Measurements from ENCODE around the gene SLC51A.

SLC51A gene

DNA sequence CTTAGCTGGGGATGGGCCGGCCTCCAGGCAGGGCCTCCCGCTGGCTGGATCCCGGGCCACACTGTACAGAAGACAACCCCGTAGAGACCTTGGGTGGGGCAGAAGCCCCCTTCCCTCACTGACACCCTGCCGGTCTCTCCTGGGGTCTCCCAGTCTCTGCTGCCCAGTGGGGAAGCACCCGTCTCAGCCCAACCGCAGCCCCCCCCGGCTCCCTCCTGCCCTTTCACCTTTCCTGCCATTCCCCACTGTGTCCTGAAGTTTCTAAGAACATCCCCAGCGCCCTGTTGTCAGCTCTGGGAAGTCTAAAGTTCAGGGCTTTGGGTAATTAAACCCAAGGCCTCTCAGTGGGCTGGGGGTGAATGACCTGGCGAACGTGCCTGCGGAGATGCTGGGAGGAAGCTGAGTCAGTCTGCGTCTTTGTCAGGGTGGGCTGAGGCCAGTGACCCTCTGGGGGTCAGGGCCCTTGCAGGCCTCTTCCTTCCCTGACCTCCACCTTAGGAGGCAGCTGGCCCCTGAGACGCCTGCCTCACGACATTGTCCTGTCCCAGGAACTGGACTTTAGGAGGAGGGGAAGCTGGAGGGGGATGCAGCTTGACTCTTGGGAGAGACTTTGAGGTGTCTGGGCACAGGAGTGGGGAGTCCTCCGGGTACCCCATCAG is 1.4 kb upstream of the SLC51A start:
- TF ChIP-seq POU2F2 (IDR thresholded peaks at IDR 0.05; ENCODE audit: low read depth, low read length): no peak
- DNase-seq (ENCODE audit: insufficient read length, low spot score) (no peak), FAIRE-seq (no peak)

DNA sequence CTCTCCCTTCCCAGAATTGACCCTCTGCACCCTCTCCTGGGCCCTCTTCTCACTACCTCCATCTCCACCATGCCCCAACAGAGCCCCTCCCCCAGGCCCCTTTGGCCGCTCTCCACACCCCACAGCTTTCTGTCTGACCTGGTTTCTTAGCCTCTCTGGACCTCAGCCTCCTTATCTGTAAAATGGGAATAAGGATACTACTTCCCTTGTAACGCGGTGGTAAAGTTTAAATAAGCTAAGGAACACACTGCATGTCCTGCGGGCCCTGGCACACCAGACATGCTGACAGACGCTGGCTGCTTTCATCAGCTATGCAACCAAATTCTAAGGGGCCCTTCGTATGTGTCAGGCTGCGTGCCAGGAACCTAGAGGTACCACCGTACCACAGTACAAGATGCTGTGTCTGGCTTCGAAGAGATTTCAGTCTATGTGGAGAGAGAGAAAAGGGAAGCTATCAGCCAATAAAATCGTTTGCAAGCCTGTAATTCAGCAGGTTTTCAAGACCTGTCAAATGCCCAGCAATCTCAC is 777 bp upstream of the SLC51A start:
- FAIRE-seq (no peak), DNase-seq (ENCODE audit: insufficient read length, low spot score) (no peak)
- TF ChIP-seq TAF1 (IDR thresholded peaks at IDR 0.05; ENCODE audit: low read depth, low read length): no peak
- no peak for TF ChIP-seq POU2F2 (IDR thresholded peaks at IDR 0.05; ENCODE audit: low read depth, low read length)
- TF ChIP-seq POLR2A (IDR thresholded peaks at IDR 0.05; ENCODE audit: low read depth, low read length): no peak
- no peak for TF ChIP-seq POLR2AphosphoS5 (IDR thresholded peaks at IDR 0.05; ENCODE audit: low read depth, low read length)
- TF ChIP-seq SPI1 (IDR thresholded peaks at IDR 0.05; ENCODE audit: low read depth, low read length): no peak
- no peak for TF ChIP-seq PAX5 (IDR thresholded peaks at IDR 0.05; ENCODE audit: insufficient read depth, low read length, severe bottlenecking)

DNA sequence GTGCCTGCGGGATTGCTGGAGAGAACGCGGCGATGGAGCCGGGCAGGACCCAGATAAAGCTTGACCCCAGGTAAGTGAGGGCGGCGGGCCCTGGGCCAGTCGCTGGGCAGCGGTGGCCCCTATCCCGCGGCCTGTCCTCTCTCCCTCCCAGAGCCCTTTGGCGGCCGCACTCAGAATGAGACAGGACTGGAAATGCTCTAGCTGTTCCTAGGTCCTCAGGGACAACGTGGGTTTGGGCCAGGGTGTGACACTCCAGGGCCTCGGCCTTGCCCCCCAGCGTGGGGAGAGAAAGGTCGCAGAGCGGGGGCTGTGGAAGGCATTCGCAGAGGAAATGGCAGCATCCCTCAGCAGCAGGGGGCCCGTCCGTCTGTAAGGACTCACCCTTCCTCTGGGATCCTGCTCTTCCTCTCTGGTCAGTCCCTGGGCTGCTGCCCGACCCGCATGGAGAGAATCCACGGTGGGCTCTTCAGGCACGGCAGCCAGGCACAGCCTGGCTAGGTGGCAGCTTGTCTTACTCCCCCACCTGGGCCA is 412 bp downstream of the SLC51A start:
- DNase-seq (ENCODE audit: insufficient read length, low spot score) (no peak), FAIRE-seq (no peak)

DNA sequence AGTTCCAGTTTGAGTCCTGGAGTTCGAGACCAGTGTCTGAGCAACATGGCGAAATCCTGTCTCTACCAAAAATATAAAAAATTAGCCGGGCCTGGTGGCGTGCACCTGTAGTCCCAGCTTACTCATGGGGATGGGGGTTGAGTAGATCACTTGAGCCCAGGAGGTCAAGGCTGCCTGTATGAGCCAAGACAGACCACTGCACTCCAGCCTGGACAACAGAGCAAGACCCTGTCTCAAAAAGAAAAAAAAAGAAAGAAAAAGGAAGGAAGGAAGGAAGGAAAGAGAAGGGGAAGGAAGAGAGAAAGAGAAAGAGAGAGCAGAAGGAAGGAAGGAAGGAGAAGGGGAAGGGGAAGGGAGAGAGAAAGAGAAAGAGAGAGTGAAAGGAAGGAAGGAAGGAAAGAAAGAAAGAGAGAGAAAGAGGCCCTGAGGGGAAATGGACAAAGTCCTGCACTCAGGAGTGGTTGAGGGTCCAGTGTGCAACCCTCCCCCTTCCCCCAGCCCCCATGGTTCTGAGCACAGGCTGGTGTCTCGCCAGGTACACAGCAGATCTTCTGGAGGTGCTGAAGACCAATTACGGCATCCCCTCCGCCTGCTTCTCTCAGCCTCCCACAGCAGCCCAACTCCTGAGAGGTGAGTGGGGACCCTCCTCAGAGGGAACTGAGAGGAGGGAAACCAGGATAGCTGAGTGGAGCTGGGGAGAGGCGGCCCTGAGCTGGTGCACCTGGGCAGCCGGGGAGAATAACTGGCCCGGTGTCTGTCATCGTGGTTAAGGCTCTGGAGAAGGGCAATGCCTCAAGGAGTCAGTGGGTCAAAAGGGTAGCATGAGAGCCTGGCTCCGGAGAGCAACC is 1.2 kb downstream of the SLC51A start:
- TF ChIP-seq POLR2AphosphoS5 (IDR thresholded peaks at IDR 0.05; ENCODE audit: low read depth, low read length): no peak
- no peak for TF ChIP-seq POLR2A (IDR thresholded peaks at IDR 0.05; ENCODE audit: low read depth, low read length)
- TF ChIP-seq TAF1 (IDR thresholded peaks at IDR 0.05; ENCODE audit: low read depth, low read length): no peak
- no peak for TF ChIP-seq POU2F2 (IDR thresholded peaks at IDR 0.05; ENCODE audit: low read depth, low read length)
- TF ChIP-seq SPI1 (IDR thresholded peaks at IDR 0.05; ENCODE audit: low read depth, low read length): no peak
- no peak for TF ChIP-seq PAX5 (IDR thresholded peaks at IDR 0.05; ENCODE audit: insufficient read depth, low read length, severe bottlenecking)
- DNase-seq (ENCODE audit: insufficient read length, low spot score) (no peak), FAIRE-seq (no peak)

More for the DNA sequence above, 412 bp downstream of the SLC51A start:
- no peak for TF ChIP-seq POLR2A (IDR thresholded peaks at IDR 0.05; ENCODE audit: low read depth, low read length)
- no peak for TF ChIP-seq POU2F2 (IDR thresholded peaks at IDR 0.05; ENCODE audit: low read depth, low read length)
- TF ChIP-seq POLR2AphosphoS5 (IDR thresholded peaks at IDR 0.05; ENCODE audit: low read depth, low read length): no peak
- no peak for TF ChIP-seq PAX5 (IDR thresholded peaks at IDR 0.05; ENCODE audit: insufficient read depth, low read length, severe bottlenecking)
- no peak for TF ChIP-seq TAF1 (IDR thresholded peaks at IDR 0.05; ENCODE audit: low read depth, low read length)

DNA sequence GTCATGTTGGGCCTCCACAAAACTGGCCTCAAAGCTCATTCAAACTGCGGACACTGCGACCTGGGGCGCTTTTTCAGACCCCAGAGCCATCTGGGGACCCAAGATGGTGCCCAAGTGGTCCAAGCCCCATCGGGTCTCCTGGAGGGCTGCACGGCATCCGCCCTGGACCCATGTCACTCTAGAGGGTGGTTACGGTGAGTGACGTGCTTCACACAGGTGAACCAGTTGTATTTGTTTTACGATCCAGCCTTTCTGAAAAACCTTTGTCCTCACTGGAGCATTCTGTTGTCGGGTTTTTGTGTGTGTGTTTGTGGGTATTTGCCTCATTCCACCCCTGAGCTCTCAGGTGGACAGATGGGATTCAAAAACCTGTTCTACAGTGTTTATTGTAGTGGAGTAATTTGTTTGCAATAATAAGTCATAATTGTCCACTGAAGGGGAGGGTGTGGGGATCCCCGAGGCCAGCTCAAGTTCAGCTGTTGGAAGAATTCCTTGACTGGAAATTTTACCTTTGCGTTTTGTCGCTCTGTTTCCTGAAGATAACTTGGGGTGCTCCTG is 1.9 kb downstream of the SLC51A start:
- TF ChIP-seq POLR2AphosphoS5 (IDR thresholded peaks at IDR 0.05; ENCODE audit: low read depth, low read length): no peak
- TF ChIP-seq PAX5 (IDR thresholded peaks at IDR 0.05; ENCODE audit: insufficient read depth, low read length, severe bottlenecking): no peak
- no peak for TF ChIP-seq POLR2A (IDR thresholded peaks at IDR 0.05; ENCODE audit: low read depth, low read length)
- TF ChIP-seq SPI1 (IDR thresholded peaks at IDR 0.05; ENCODE audit: low read depth, low read length): no peak
- no peak for TF ChIP-seq POU2F2 (IDR thresholded peaks at IDR 0.05; ENCODE audit: low read depth, low read length)
- TF ChIP-seq TAF1 (IDR thresholded peaks at IDR 0.05; ENCODE audit: low read depth, low read length): no peak
- FAIRE-seq: no peak
- no peak for DNase-seq (ENCODE audit: insufficient read length, low spot score)

DNA sequence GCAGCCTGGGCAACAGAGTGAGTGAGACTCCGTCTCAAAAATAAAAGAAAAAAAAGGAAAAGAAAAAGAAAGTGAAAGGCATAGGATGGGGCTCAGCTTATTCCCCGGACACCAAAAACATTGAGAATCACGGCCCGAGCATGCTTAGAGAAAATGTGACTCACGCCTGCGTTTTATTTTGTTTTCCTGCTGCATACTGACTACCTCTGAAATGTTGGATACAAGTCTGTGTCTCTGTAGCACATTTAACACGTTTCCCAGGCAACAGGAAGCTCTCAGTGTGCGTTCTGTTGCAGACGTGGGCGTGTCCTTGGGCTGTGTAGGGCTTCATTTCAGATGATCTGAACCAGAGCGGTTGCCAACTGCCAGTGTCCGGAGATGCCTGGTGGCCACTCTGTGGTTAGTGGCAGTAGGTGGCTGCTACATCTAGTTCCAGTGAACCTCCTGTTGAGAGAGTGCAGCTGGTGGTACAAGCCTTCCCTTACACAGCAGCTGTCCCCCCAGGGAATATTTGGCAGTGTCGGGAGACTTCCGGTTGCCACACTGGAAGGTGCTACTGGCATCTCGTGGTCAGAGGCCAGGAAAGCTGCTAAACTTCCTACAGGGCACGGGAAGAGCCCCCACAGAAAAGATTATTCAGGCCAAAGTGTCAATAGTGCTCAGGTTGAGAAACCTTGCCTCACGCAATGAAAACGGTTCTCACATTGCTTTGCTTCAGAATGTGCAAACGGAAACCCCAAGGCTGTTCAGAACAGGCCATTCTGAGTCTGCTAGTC is 3.0 kb downstream of the SLC51A start:
- no peak for TF ChIP-seq PAX5 (IDR thresholded peaks at IDR 0.05; ENCODE audit: insufficient read depth, low read length, severe bottlenecking)
- peak; percentile 67 for DNase-seq (ENCODE audit: insufficient read length, low spot score)
- FAIRE-seq: peak; percentile 97

DNA sequence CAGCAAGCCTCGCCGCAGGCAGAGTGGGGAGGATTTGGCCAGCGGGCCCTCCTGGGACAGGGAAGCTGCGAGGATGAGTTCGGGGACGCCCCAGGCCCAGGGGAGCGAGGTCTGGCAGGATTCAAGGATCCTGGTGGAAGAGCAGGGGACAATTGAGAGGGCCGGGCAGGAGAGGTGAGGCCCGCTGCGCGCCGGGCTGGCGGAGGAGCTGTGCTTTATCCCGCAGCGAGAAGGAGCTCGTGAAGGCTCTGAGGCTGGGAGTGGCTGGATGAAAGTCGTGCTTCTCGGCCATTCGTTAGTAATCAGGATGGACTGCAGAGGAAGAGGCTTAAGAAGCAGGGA is 3.6 kb downstream of the SLC51A start:
- TF ChIP-seq PAX5 (IDR thresholded peaks at IDR 0.05; ENCODE audit: insufficient read depth, low read length, severe bottlenecking) (no peak), POLR2A (IDR thresholded peaks at IDR 0.05; ENCODE audit: low read depth, low read length) (no peak), POU2F2 (IDR thresholded peaks at IDR 0.05; ENCODE audit: low read depth, low read length) (no peak), TAF1 (IDR thresholded peaks at IDR 0.05; ENCODE audit: low read depth, low read length) (no peak), POLR2AphosphoS5 (IDR thresholded peaks at IDR 0.05; ENCODE audit: low read depth, low read length) (no peak), SPI1 (IDR thresholded peaks at IDR 0.05; ENCODE audit: low read depth, low read length) (no peak)
- FAIRE-seq (no peak), DNase-seq (ENCODE audit: insufficient read length, low spot score) (no peak)

DNA sequence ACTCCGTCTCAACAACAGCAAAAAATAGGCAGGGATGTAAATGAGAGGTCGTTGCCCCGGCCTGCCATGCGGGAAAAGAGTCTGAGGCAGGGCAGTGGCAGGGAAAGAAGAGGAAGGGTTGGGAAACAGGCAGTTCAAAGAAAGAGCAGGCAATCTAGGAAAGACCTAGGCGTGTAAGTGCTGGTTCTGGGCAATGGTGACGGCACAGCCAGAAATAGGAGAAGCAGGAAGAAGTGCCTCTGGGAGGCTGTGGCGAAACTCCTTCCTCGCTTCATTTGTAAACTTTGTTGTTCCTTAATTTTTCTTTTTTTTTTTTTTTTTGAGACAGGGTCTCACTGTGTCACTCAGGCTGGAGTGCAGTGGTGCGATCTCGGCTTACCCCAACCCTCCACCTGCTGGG is 4.3 kb downstream of the SLC51A start:
- TF ChIP-seq TAF1 (IDR thresholded peaks at IDR 0.05; ENCODE audit: low read depth, low read length) (no peak), POLR2A (IDR thresholded peaks at IDR 0.05; ENCODE audit: low read depth, low read length) (no peak), POU2F2 (IDR thresholded peaks at IDR 0.05; ENCODE audit: low read depth, low read length) (no peak), POLR2AphosphoS5 (IDR thresholded peaks at IDR 0.05; ENCODE audit: low read depth, low read length) (no peak), PAX5 (IDR thresholded peaks at IDR 0.05; ENCODE audit: insufficient read depth, low read length, severe bottlenecking) (no peak), SPI1 (IDR thresholded peaks at IDR 0.05; ENCODE audit: low read depth, low read length) (no peak)
- FAIRE-seq: no peak
- no peak for DNase-seq (ENCODE audit: insufficient read length, low spot score)

DNA sequence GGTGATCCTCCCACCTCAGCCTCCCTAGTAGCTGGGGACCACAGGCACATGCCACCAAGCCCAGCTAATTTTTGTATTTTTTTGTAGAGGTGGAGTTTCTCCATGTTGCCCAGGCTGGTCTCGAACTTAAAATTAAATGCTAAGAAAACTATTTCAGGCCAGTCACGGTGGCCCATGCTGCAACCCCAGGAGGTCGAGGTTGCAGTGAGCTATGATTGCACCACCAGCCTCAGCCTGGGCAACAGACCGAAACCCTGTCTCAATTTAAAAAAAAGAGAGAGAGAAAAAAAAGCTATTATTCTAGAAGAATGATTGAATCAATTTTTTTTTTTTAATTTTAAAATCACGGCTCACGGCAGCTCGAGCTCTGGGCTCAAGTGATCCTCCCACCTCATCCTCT is 4.7 kb downstream of the SLC51A start:
- TF ChIP-seq TAF1 (IDR thresholded peaks at IDR 0.05; ENCODE audit: low read depth, low read length) (no peak), POLR2AphosphoS5 (IDR thresholded peaks at IDR 0.05; ENCODE audit: low read depth, low read length) (no peak), PAX5 (IDR thresholded peaks at IDR 0.05; ENCODE audit: insufficient read depth, low read length, severe bottlenecking) (no peak), SPI1 (IDR thresholded peaks at IDR 0.05; ENCODE audit: low read depth, low read length) (no peak), POU2F2 (IDR thresholded peaks at IDR 0.05; ENCODE audit: low read depth, low read length) (no peak), POLR2A (IDR thresholded peaks at IDR 0.05; ENCODE audit: low read depth, low read length) (no peak)
- DNase-seq (ENCODE audit: insufficient read length, low spot score): no peak
- no peak for FAIRE-seq
